HG03575 (cell line): ENCODE data around the gene TLR3.
A peak's percentile ranks its signal among the peaks of the same experiment; 100 is the strongest.

ENCODE experiments used
- ATAC-seq: cut with Tn5 transposase; IDR thresholded peaks from one replicate; pipeline ENCODE4 v1.9.1; 2021; ENCODE audit not compliant: unreplicated experiment, insufficient number of reproducible peaks, low FRiP score; ENCODE audit errors: extremely low read depth

TLR3 gene

GRCh38 chr4:186097386-186097785 is 28.4 kb downstream of the TLR3 start:
- ATAC-seq: no peak

DNA sequence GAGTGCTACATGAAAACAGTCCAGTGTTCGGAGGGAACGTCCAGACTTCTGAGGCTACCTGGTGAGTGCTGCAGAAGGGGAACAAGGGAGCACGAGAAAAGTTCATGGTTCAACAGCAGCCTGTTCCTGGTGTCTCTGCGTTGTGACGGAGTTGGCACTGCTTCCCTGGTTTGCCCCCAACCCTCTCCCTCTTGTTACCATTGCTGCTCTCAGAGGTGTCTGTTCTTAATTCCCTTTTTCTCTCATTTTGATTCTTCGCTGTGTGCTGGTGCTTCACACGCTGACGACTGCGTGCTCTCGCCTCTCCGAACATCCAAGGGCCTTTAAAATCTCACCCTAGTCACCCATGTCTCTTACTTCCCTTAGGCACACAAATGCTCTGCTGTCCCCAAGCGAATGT is 34.0 kb downstream of the TLR3 start:
- no peak for ATAC-seq

DNA sequence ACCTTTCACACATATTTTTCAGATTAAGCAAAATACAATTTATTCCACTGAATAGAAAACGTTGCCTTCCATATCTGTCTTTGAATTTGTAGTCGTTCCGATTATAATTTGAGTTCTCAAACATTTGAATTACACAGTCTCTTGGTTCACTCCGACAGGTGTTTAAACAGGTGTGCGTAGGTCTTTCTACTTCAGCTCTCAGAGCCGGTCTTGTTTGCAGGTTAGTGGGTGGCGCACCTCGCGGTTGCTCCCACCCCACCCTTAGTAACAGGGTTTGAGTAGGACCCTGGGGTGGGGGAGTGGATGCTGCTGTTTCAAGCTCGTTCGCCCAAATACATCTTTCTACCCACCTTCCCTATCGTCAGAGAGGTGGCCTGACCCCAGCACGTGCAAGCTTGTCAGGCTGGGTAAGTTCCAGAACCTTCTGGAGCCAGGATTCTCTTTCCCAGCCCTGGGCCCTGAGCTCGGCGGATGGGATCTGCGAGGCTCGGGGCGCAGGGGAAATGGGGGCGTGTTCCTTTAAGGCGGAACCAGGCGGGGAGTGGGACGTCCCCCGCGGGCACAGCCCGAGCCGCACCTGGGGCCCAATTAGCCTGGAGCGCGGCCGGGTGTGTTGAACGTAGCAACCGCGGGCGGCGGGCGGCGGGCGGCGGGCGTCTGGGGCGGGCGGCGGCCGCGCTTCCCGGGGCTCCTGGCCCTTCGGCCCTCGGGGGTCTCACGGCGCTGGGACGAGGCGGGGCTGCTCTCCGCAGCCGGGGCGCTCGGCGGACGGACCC is 35.3 kb downstream of the TLR3 start, which contains the start of gene FAM149A:
FAM149A (plus strand) TSS at position 591 of the 776 bp plus-strand sequence.
- ATAC-seq: no peak

GRCh38 chr4:186104890-186105646 is 36.1 kb downstream of the TLR3 start:
- no peak for ATAC-seq

DNA sequence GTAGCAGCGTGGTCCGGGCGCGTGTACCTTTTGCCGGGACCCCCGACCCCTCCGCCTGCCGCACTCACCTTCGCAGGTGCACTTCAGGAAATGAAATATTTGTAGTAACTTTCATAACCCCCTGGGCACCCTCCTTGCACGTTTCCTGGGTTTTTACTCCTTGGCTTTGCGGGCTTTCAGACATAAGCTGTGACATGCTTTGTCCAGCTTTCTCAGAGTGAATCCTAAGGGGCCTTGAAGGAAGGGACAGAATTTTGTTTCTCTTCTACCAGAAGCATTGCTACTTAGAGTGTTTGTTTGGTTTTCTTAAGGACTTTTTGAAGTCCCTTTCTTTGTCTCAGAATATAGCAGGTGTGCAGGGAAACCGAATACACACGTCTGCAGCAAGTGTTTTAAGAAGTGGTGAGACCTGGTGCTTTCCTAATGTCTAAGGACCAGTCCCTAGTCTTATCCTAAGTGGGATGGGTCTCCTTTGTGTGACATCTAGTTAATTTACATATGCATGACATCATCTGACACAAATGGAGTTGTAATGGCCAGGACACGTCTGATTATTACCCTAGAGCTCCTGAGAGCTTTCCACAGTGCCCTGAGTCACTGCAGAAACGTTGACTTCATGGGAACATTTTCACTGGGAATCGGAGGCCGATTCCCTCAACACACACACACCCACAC is 36.8 kb downstream of the TLR3 start:
- ATAC-seq: no peak

DNA sequence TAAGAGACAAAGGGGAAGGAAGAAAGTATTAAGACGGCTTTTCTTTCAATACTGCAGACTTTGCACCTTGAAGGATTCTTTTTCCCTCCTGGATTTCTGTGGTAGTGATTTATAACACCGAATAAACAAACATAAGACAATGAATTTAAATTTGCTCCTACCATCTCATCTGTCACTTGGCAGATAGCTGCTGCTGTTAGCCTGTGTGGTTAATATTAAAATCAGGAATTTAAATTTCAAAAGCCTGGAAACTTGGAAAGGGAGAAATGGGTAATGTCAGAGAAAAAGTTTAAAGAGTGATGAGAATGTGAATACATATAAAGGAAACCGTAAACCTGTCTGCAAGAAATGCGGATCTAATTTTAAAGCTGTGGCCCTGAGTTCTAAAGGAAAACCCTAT is 39.0 kb downstream of the TLR3 start:
- no peak for ATAC-seq

- no peak for ATAC-seq
Observed at GRCh38 chr4:186108391-186108790, 39.4 kb downstream of the TLR3 start.

DNA sequence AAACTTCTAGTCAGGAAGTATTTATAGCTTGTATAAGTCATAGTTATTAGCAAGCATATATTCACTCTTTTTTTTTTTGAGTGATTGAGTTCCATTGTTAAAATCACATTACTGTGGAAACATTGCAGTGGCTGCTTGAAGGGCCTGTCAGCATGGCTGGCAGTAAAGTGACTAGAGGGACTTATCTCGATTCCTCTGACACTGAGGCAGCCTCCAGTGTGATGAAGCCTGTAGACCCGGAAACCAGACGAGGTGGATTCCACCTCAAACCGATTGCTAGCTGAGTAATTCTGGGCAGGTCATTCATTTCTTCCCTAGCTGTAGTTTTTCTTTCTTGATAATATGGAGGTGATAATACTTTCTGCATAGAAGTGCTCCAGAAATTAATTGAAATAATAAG is 40.3 kb downstream of the TLR3 start:
- no peak for ATAC-seq

GRCh38 chr4:186116697-186117096 is 47.7 kb downstream of the TLR3 start:
- no peak for ATAC-seq

- no peak for ATAC-seq
Observed at GRCh38 chr4:186118582-186118981, 49.6 kb downstream of the TLR3 start.

GRCh38 chr4:186121057-186121456 is 52.1 kb downstream of the TLR3 start:
- ATAC-seq: no peak

GRCh38 chr4:186128842-186129241 is 59.9 kb downstream of the TLR3 start:
- ATAC-seq: no peak

- no peak for ATAC-seq
Observed at GRCh38 chr4:186131935-186132334, 63.0 kb downstream of the TLR3 start.

DNA sequence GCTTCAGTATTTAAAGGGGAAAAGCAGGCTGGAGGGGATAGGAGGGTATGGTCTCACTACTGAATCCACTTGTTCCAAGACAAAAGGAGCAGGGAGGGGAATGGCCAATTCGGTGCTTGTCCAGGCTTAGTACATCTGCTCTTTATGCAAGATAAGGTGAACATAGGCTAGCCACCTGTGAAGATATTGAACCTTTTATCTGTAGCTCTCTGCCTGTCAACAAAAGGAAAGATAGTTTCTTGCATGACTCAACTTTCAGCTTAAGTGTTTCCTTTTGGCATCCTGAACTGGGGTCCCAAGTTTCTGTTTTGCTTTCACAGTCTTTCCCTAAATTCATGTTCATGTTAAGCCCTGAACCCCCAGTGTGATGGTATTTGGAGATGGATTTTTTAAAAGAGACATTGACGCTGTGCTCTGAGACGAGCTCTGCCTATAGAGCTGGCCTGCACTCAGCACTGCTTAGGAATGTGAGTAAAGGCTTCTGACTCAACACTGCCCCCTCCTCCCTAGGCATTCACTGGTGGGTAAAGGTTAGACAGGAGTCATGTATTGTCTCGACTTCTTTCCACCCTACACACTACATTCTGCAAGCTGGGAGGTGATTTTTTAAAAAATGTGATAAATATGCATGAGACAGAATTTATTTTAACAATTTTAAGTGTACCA is 63.8 kb downstream of the TLR3 start:
- ATAC-seq: no peak

DNA sequence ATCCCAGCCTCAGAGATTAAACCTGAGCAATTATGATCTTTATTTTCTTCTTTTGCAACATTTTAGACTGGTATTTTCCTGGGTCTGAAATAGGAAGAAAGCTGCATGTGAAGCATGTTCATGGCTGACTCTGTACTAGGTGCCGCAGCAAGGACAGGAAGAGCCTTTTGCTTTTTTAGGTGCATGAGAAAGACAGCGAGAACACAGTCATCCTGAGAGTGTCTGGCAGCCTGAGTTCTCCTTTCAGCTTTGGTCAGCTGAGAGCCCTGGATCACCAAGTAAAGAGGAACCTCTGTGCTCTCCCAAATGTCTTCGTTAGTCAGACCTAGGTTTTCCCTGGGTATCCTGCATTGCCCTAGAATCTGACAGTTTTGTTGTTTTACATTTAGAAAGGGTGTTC is 65.3 kb downstream of the TLR3 start:
- peak; percentile 100 for ATAC-seq

- ATAC-seq: no peak
Observed at GRCh38 chr4:186134861-186135260, 65.9 kb downstream of the TLR3 start.

- no peak for ATAC-seq
Observed at GRCh38 chr4:186137196-186137794, 68.3 kb downstream of the TLR3 start.
